ENCODE data around the gene PPM1A. TPM values are rescaled to one million over a fixed set of nuclear protein-coding genes. Genes with fewer than 3 reads are reported as not detected.

The PPM1A gene
- total and polyA plus RNA-seq, 8 donors: 13.6 to 95.5 (median 32.7) TPM

DNA sequence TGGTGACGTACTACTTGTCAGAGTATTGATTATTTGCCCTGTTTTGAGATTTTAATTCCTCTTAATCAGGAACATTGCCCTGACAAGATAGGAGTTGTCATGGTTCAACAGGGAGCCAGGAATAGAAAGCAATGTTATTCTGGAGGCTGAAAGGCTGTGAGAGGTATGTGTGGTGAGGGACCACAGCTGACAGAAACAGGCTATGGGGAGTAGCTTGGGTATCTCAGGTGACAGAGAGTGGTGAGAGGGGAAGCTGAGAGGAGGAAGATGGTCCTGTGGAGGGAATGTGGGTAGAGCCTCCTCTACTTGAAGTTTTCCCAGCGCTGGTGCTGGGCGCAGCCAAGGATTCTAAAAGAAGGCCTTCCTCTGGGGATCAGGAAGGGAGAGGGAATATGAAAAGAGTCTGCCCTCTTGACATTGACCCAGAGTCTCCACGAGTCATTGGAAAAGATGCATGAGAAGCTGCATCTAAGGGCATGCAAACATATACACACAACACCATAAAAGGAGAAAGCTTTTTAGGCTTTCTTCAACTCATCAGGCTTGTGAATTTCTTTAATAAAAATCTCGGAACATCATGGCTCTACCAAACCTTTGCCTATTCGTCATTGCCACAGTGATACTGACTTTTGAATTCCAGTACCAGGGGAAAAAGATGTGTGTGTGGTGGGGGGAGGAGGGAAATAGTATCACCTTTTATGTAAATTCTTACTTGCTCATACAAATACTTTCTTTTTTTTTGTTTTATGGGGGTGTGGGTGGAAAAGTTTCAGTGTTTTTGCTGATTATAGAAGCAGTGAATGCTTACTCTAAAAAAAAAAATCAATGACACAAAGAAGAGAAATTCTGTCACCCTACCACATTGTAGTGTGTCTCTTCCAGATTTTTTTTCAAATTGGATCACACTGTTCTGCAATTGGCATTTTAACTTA, 43.9 kb upstream of the PPM1A start:
- TF ChIP-seq EP300 (IDR thresholded peaks at IDR 0.05) (no peak), POLR2AphosphoS5 (IDR thresholded peaks at IDR 0.05) (no peak), POLR2A (IDR thresholded peaks at IDR 0.05) (no peak)
- TF ChIP-seq, protein P1, sequence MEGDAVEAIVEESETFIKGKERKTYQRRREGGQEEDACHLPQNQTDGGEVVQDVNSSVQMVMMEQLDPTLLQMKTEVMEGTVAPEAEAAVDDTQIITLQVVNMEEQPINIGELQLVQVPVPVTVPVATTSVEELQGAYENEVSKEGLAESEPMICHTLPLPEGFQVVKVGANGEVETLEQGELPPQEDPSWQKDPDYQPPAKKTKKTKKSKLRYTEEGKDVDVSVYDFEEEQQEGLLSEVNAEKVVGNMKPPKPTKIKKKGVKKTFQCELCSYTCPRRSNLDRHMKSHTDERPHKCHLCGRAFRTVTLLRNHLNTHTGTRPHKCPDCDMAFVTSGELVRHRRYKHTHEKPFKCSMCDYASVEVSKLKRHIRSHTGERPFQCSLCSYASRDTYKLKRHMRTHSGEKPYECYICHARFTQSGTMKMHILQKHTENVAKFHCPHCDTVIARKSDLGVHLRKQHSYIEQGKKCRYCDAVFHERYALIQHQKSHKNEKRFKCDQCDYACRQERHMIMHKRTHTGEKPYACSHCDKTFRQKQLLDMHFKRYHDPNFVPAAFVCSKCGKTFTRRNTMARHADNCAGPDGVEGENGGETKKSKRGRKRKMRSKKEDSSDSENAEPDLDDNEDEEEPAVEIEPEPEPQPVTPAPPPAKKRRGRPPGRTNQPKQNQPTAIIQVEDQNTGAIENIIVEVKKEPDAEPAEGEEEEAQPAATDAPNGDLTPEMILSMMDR (IDR thresholded peaks at IDR 0.05): no peak
- H3K4me3 ChIP-seq: no peak overlapping the region
- no peaks in the 10 kb centered on the region for H3K36me3 ChIP-seq
- H3K27me3 ChIP-seq: no peaks in the 10 kb centered on the region
- H3K27ac ChIP-seq: no peak overlapping the region
- DNase-seq: no peak
- WGBS, 5 donors: 64 to 77% (median 70%) methylated on average over 6 of the region's 6 CpGs
- H3K4me1 ChIP-seq: peaks cover 0 to 4% (median 0%) of the 10 kb centered on the region in 4 donors
- H3K9me3 ChIP-seq: peaks cover 0 to 3% (median 0%) of the 10 kb centered on the region in 4 donors
- intact Hi-C loops (cut with DNase I; ENCODE audit: low total_unique reads): no loop called here

DNA sequence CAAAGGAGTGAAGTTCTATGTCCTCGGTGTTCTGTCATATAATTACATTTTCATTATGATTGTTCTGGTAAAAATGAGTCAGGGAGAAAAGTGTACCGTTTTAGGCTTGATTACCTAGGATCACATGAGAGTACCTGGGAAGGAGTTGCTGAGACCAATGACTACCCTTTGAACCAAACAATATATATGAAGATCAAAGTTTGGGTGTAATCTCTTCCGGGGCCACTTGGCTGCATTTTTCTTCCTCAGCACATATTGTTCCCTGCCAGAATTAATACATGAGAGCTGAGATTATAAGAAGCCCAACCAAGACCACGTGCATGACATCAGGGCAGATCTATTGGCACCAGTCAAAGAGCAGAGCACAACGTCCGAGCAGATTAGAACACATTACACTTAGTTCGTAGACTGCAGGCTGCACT, 42.8 kb upstream of the PPM1A start:
- H3K4me1 ChIP-seq: peaks cover 0 to 4% (median 0%) of the 10 kb centered on the region in 4 donors
- WGBS, 5 donors: 72 to 76% (median 75%) methylated on average over 7 of the region's 7 CpGs
- H3K4me3 ChIP-seq: no peak overlapping the region
- TF ChIP-seq POLR2A (IDR thresholded peaks at IDR 0.05): no peak
- no peak for TF ChIP-seq POLR2AphosphoS5 (IDR thresholded peaks at IDR 0.05)
- TF ChIP-seq, protein P1 (IDR thresholded peaks at IDR 0.05): no peak
- TF ChIP-seq EP300 (IDR thresholded peaks at IDR 0.05): no peak
- no peaks in the 10 kb centered on the region for H3K9me3 ChIP-seq
- no peaks in the 10 kb centered on the region for H3K27me3 ChIP-seq
- H3K36me3 ChIP-seq: no peaks in the 10 kb centered on the region
- H3K27ac ChIP-seq: no peak overlapping the region
- intact Hi-C loops (cut with DNase I; ENCODE audit: low total_unique reads): no loop called here
- no peak for DNase-seq

DNA sequence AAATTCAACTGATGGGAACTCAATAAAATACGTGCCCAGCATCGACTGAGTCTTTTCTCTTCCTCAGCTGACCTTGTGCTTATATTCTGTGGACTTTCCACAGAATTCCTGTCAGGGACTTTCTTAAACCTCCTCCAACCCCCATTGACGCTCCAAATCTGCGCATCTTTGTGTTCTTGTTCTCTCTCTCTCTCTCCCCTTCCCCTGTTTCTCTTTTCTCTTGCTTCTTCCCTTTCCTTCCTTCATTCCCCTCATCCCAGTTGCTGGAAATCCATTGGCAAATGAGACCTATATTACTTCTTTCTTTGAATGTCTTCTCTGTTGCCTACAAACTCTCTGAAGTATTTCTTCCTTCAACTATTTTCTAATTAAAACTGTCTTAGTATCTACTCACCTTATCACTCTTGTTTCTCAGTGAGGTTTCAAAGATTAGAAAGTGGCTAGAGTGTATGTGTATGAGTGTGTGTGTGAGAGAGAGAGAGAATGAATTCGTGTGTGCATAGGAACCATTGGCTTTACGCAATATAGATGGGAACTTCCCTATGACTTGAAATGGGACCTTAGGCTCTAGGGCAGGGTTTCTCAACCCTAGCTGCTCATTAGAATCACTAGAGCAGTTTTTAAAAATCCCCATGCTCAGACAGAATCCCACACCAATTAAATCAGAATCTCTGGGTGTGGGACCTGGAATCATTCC, 42.0 kb upstream of the PPM1A start:
- Histone ChIP-seq H3K27ac (no peak overlapping the region), H3K4me1 (peaks cover 0 to 4% (median 0%) of the 10 kb centered on the region in 4 donors), H3K27me3 (no peaks in the 10 kb centered on the region), H3K36me3 (no peaks in the 10 kb centered on the region), H3K4me3 (no peak overlapping the region), H3K9me3 (no peaks in the 10 kb centered on the region)
- WGBS, 5 donors: 80 to 86% (median 85%) methylated on average over 6 of the region's 6 CpGs
- no peak for DNase-seq
- intact Hi-C loops (cut with DNase I; ENCODE audit: low total_unique reads): no loop called here
- TF ChIP-seq POLR2AphosphoS5 (IDR thresholded peaks at IDR 0.05) (no peak), POLR2A (IDR thresholded peaks at IDR 0.05) (no peak), EP300 (IDR thresholded peaks at IDR 0.05) (no peak)
- TF ChIP-seq, protein P1 (IDR thresholded peaks at IDR 0.05): no peak

DNA sequence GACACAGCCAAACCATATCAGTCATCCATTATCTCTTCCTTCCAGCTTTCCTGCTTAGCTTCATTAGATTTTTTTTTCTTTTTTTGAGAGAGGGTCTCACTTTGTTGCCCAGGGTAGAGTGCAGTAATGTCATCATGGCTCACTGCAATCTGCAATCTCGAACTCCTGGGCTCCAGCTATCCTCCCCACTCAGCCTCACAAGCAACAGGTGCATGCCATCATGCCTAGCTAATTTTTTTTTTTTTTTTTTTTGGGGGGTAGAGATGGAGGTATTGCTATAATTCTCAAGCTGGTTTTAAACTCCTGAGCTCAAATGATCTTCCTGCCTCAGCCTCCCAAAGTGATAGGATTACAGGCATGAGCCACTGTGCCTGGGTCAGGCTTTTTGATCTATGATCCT, 38.3 kb upstream of the PPM1A start:
- Histone ChIP-seq H3K27me3 (no peaks in the 10 kb centered on the region), H3K4me1 (peaks cover 0 to 8% (median 1%) of the 10 kb centered on the region in 4 donors), H3K27ac (no peak overlapping the region), H3K36me3 (no peaks in the 10 kb centered on the region), H3K4me3 (no peak overlapping the region), H3K9me3 (no peaks in the 10 kb centered on the region)
- intact Hi-C loops (cut with DNase I; ENCODE audit: low total_unique reads): no loop called here
- 57 to 83% (median 73%) methylated on average over 1 of the region's 1 CpG for WGBS, 5 donors
- no peak for TF ChIP-seq EP300 (IDR thresholded peaks at IDR 0.05)
- TF ChIP-seq POLR2AphosphoS5 (IDR thresholded peaks at IDR 0.05): no peak
- TF ChIP-seq, protein P1 (IDR thresholded peaks at IDR 0.05): no peak
- no peak for TF ChIP-seq POLR2A (IDR thresholded peaks at IDR 0.05)
- DNase-seq: no peak

Measured in stomach (tissue), 9 donors.